GM19238 (cell line): ENCODE measurements around the gene PXMP2.

Experiments
- DNase-seq: peaks from one replicate; pipeline ENCODE4 v3.0.0; 2011; ENCODE audit warnings: low spot score; ENCODE audit not compliant: insufficient read length

Gene PXMP2

GRCh38 chr12:132720606-132721345 is 33.4 kb downstream of the PXMP2 start:
- no peak for DNase-seq

GRCh38 chr12:132723015-132723763 is 35.8 kb downstream of the PXMP2 start:
- no peak for DNase-seq

GRCh38 chr12:132723764-132724140 is 36.4 kb downstream of the PXMP2 start:
- no peak for DNase-seq

GRCh38 chr12:132724506-132725241 is 37.3 kb downstream of the PXMP2 start:
- no peak for DNase-seq

- DNase-seq, result no peak
Measured at GRCh38 chr12:132726386-132726785, 39.0 kb downstream of the PXMP2 start.

GRCh38 chr12:132727091-132727794 is 39.9 kb downstream of the PXMP2 start:
- no peak for DNase-seq

GRCh38 chr12:132728502-132728901 is 41.1 kb downstream of the PXMP2 start:
- no peak for DNase-seq

- no peak for DNase-seq
Measured at GRCh38 chr12:132729541-132730320, 42.3 kb downstream of the PXMP2 start.

- no peak for DNase-seq
Measured at GRCh38 chr12:132730353-132730752, 43.0 kb downstream of the PXMP2 start.

GRCh38 chr12:132731574-132731973 is 44.2 kb downstream of the PXMP2 start:
- DNase-seq, result no peak

GRCh38 chr12:132734206-132734605 is 46.8 kb downstream of the PXMP2 start:
- DNase-seq, result no peak

- DNase-seq, result no peak
Measured at GRCh38 chr12:132735496-132735895, 48.1 kb downstream of the PXMP2 start.

- DNase-seq, result no peak
Measured at GRCh38 chr12:132736378-132736777, 49.0 kb downstream of the PXMP2 start.

GRCh38 chr12:132736913-132737312 is 49.5 kb downstream of the PXMP2 start:
- DNase-seq, result no peak

- DNase-seq, result no peak
Measured at GRCh38 chr12:132739600-132740312, 52.4 kb downstream of the PXMP2 start.

- no peak for DNase-seq
Measured at GRCh38 chr12:132740313-132740646, 52.9 kb downstream of the PXMP2 start.

GRCh38 chr12:132740652-132741051 is 53.3 kb downstream of the PXMP2 start:
- no peak for DNase-seq

GRCh38 chr12:132741620-132742019 is 54.2 kb downstream of the PXMP2 start:
- no peak for DNase-seq

GRCh38 chr12:132743831-132744230 is 56.4 kb downstream of the PXMP2 start:
- DNase-seq, result no peak

- no peak for DNase-seq
Measured at GRCh38 chr12:132746613-132747012, 59.2 kb downstream of the PXMP2 start.
